Measurements from ENCODE around the gene TLNRD1.

The TLNRD1 gene

DNA sequence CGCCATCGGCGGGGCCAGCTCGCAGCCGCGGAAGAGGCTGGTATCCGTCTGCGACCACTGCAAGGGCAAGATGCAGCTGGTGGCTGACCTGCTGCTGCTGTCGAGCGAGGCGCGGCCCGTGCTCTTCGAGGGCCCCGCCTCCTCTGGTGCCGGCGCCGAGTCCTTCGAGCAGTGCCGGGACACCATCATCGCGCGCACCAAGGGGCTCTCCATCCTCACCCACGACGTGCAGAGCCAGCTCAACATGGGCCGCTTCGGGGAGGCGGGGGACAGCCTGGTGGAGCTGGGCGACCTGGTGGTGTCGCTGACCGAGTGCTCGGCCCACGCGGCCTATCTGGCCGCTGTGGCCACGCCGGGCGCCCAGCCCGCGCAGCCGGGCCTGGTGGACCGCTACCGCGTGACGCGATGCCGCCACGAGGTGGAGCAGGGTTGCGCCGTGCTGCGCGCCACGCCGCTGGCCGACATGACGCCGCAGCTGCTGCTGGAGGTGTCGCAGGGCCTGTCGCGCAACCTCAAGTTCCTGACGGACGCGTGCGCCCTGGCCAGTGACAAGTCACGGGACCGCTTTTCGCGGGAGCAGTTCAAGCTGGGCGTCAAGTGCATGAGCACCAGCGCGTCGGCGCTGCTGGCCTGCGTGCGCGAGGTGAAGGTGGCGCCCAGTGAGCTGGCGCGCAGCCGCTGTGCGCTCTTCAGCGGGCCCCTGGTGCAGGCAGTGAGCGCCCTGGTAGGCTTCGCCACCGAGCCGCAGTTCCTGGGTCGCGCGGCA, 1.8 kb downstream of the TLNRD1 start:
- no peak for DNase-seq

DNA sequence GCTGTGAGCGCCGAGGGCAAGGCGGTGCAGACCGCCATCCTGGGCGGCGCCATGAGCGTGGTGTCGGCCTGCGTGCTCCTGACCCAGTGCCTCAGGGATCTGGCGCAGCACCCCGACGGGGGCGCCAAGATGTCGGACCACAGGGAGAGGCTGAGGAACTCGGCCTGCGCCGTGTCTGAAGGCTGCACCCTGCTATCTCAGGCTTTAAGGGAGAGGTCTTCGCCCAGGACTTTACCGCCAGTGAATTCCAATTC, 2.3 kb downstream of the TLNRD1 start:
- DNase-seq: no peak

DNA sequence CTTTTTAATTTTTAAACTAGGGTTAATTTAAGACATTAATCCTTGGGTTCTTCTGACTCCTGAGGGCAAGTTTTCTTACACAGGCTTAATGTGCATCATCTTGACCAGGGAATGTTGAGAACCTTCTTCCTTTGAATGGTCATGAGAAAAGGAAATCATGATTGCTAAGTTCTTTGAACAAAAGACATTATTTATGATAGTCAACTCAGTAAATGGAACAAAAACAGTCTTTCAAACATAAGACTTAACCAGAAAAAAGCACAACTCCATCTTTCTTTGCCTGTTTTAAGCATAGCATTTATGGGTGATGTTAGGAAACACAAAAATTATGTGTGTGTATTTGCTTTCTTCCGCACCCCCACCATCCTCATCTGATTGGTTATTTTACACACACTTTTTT, 5.4 kb downstream of the TLNRD1 start:
- DNase-seq: no peak

DNA sequence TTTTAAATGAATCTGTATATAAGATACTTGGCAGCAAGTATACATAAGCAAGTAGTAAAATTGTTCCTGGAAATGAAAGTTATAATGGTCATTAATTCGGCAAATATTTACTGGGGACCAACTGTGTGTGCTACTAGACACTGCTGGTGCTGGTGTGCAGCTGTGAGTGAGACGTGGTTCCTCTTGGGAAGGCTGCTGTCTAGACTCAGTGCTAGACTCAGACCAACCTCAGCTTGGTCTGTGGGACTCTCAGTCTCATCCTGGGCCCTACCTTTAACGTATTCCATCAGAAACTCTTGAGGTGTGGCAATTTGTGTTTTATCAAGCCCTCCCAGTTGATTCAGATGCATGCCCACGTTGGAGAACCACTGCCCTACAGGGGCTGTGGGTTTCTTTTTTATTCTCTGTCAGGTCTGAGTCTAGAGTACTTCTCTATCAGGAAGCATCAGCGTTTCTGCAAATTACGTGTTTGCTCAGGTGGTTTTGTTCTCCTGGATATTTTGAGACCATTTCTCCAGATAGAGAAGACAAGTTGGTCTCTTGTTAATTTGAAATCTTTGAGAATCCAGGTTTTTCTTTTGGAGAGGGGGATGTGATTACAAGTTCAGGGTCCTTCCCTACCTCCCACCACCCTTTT, 6.8 kb downstream of the TLNRD1 start:
- DNase-seq: no peak

DNA sequence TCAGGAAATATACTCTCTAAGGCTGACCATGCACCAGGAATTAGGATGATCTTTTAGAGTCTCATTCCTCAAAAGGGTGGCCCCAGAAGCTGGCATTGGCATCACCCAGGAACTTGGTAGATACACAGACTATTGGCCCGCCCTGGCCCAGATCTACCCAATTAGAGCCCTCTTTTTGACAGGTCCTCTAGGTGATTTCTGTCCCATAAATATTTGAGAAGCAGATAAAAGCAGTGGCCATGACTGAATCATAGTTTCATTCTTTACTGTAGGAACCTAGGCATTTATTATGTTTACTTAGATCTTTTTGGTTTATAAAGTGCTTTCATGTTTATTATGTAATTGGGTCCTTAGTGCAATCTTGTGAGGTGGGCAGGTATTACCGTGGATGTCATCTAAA, 7.6 kb downstream of the TLNRD1 start:
- no peak for DNase-seq

DNA sequence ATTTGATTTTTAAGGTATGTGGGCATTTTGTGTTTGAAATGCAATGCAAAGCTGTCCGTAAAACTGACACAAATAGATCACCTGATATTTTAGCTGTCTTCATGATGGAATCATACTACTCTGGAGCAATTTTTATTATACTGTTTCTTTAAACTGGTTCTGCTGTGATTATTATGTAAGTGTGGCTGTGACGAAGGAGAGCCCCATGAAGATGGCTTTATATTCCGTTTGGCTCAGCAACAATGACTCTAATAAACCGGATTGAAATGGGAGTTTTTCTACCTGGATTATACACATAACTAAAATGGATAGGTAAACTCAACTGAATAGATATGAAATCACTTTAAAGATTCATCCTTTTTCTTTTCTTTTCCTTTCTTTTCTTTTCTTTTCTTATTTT, 9.4 kb downstream of the TLNRD1 start:
- no peak for DNase-seq

DNA sequence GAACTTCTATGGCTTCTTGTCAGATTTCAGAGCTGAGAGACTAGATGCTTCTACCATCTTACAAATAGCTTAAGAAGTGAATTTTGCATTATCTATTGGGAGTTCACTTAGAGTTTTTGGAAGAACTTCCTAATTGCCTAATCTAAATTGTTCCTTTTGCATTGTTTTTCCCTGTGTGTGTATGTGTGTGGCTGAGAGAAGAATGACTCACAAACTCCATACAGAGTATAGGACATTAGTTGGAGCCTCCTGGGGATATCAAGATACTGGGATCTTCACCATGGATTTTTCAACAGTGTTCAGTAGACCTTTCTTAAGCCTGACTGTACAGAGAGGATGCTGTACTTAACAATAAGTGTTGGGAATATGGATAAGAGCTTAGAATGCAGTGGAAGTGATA, 10.9 kb downstream of the TLNRD1 start:
- DNase-seq: no peak

DNA sequence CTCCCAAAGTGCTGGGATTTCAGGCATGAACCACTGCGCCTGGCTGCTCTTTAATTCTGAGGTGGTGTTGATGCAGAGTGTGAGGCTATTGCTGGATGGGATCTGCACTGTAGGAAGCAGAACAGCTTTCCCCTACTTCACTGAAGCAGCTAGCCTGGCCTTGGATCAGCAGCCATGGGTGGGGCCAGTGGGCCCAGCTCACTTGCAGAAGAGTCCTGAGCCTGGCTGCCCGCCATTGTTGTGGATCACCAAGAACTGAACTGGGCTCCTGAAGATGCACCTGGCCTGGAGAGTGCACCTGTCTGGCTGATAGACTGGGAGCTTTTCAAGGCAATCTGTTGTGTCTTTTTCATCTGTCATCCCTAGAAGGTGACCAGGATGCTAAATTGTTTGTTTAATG, 11.9 kb downstream of the TLNRD1 start:
- DNase-seq: no peak

DNA sequence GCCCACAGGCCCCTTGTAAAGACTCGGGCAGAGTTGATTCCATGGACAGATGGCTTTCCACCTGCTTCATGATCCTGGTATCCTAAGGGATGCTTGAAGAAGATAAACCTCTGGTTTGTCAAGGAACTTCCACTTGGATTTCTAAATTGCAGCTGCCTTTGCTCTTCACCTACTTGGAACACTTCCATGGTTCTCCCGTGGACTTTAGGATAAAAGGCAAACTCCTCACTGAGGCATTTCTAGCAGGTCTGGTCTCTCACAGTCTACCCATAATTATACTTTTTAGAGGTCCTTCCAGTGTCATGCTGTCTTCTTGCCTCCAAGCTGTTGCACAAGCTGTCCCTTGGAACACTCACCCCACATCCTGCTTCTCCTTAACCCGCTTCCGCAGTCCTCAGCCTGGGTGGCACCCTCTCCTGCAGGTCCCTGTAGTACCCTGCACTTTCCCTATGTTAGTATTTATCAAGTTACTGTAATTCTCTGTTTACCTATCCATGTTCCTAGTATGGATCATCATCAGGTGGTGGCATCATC, 12.7 kb downstream of the TLNRD1 start:
- no peak for DNase-seq

DNA sequence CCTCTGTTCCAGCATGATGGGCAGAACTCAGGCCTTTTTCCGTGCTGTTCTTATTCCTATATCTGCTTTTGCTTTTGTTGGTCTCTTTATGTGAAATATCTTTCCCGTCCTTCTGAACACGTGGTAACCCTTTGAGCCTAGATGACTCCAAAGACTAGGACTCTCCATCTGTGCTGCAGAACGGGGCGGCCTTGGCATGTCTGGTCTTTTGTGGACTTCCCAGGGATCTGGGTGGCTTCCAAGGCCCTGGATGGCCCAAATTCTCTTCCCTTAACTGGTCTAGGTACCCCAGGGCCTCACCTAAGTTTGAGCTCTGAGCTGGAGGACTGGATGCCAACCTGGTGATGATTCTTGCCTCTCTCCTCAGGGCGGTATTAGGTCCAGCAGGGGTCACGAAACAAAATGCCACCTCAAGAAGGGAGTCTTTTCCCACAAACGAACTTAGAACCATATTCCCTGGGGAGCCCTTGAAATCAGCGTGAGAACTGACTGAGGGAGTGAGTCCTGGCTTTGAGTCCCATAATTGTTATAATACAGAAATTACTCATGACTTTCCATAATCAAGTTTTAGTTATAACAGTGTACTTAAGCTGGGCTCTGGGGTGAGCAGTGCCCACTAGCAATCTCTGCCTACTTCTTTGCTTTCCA, 13.8 kb downstream of the TLNRD1 start:
- DNase-seq: no peak

DNA sequence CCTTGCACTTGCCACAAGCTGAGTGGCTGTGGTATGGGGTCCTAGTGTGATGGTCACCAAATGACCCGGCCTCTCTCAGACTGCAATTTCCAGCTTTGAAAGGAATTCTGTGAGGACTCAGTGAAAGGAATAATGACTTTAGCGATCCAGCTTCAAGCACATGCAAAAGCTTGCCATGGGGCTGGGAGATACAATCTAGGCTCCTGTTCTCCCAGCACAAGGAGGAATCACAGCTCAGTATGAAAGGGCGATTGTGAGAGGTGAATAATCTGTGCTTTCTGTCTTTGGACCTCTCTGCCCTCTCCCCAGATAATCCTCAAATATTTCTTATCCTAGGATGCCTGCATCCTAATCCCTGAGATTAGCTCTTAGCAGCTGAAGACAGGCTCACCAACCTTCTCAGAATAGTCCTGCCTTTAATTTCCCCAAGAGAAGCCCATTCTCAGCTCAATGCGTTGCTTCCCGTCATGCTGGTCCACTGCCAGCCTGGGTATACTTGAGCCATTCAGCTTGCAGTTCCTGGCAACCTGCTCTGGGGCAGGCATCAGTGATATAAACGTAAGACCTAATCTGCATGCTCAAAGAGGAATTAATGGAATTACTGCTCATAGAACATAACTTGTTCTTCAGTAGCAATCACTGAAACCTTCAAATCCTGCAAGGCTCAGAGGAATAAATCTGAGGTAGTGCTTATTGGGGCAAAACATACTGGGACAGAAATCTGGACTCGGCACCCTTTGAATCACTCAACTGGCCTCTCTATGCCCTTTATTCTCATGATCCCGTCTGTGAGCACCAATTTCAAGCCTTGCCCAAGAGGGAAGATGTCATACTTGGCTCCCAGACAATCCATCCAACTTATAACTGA, 15.1 kb downstream of the TLNRD1 start:
- DNase-seq: peak; percentile 79

DNA sequence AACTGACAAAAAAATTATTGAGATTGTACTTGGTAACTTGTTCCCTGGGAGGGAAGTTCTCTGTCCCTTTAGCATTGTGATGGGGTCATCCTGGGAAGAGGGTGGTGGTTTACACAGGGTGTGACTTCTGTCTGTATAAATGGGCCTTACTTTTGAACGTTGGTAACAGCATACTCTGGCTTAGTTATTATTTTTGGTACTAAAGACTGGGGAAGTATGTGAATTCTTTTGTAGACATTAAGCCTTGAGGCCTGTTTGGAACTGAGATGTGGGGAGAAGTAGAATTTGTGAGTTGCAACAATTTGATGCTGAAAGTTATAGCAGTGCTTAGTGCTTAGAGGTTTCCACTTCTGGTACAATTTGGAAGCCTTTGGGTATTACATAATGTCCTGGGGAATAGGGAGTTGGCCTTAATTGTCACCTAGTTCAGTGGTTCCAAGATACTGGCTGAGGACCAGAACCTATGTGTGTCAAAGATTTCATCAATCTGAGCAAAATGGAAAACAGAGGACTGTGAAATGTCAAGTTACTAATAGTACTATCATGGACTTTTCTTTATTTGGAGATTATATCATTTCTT, 15.9 kb downstream of the TLNRD1 start:
- DNase-seq: no peak

DNA sequence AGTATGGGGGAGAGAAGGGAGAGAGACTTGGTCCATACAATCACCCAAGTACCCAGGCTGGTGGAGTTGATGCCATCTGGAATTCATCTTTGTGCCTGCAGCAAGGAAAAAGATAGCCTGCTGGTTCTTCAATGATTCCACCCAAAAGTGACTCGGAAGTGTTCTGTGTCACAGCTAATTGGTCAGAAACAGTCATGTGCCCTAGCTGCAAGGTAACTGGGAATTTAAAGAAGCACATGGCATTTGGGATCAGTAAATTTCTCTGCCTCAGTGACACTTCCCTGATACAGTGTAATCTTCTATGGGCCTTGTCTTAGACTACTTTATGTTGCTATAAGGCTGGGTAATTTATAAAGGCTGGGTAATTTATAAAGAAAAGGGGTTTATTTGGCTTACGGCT, 17.5 kb downstream of the TLNRD1 start:
- no peak for DNase-seq

DNA sequence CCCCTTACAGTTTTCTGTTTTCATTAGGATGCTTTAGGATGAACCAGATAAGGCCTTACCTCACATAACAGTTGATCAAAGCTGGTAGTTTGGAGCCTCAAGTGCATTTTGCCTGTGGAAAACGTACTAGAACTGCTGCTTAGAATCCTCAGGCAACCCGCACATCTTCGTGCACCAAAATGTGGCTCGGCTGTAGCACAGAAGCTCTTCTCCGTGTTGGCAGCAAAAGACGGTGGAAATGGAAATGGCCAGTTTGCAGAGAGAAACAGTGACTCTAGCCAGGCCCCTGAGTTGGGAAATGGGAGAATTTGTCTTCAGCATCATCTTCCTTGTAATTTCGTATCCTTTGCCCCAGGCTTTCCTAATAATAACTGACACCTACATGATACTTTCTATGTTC, 20.6 kb downstream of the TLNRD1 start:
- DNase-seq: no peak

DNA sequence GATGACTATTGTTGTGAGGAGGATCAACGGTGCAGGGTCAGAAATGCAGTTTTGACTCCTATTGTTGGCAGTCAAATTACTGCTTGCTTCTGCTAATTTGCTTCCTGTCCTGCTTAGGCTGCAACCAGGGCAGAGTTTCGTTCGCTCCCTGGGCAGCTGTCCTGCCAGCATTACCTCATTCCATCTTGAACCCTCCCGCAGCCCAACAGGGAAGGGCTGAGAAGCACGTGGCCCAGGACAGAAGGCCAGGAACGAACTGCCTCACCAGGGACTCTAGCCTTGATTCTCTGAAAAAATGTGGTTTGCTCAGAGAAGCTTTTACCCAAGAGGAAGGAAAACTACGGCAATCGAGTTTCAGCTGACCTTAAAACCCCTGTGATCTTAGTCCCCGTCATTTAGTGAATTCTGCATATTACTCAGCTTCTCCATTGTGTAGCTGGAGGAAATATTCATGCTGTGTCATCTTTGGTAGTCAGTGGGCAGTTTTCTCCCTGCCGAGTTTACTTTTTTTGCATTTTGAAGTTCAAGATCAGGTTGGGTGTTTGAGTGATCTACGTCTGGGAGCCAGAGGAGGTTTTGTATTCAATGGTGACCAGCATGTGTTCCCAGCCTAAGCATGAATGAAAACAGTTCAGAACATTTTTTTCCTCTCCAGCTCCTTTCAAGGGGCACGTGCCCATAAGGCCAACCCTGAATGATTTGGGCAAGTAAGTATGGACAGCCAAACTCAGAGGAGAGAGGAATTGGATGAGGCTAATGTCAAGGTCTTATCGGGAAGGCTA, 23.0 kb downstream of the TLNRD1 start:
- peak; percentile 70 for DNase-seq

DNA sequence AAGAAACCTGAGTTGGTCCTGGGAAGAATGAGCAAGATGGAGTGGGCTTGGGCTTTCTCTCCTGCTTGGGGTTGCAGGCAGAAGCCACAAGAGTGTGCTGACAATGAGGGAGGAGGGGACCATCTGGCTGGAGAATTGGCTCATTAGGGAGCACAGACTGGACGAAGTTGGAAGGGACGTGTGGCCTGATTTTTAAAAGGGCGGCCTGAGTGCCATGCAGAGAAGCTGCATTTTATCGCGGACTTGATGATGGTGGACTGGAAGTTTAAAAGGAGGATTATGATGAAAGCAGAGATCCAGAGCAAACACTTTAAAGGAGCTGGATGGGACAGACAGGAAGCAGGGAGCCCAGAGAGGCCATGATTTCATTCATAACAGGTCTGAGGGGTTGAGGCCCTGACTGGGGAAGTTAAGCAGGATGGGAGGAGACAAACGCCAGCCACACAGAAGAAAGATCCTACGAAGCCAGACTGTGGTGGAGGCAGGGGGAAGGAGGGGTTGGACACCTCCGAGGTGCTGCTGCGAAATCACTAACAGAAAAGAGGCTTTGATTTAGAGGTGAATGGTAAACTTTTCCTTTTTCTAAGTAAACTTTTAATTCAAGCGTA, 23.6 kb downstream of the TLNRD1 start:
- DNase-seq: no peak

DNA sequence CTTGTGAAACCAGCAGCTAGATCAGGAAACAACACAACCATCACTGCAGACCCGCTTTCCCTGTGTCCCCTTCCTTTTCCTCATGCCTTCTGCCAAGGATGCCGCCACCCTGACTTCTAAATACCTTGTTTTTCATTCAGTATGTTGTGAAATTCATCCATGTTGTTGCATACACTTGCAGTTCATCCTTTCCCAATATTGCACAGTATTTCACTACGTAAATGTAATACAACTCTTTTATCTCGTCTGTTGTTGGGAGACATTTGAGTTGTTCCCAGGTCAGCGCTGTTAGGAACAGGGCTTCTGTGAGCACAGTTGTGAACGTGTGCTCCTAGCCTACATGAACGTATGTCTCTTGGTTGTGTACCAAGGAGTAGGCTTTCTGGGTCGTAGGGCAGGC, 24.2 kb downstream of the TLNRD1 start:
- no peak for DNase-seq

DNA sequence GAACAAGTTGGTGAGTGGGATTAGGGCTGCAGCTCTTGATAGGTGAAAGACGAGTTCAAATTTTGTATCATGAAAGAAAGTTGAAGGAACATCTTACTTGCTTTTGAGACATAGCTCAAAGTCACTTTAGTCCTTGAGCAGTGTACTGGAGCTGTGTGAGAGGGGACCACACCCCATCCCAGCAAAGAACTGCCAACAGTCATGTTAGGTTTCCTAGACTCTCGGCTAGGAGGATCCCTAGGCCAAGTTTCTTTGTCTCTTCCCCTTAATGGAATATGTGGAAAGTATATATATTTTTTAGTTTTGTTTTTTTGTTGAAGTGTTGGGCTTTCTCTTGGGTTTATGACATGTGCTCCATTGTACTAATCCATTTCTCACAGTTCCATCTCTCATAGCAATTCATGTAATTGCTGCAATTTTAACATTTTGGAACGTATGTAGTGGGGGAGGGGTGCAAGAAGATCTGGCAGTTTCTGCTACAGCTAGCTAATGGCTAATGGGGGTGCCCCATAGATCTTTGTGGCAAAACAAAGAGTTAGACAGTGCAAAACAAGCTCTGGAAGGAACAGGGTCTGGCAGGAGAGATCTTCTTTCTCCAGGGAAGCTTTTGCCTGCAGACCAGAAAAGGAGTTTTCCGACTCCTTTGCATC, 25.1 kb downstream of the TLNRD1 start:
- no peak for DNase-seq

DNA sequence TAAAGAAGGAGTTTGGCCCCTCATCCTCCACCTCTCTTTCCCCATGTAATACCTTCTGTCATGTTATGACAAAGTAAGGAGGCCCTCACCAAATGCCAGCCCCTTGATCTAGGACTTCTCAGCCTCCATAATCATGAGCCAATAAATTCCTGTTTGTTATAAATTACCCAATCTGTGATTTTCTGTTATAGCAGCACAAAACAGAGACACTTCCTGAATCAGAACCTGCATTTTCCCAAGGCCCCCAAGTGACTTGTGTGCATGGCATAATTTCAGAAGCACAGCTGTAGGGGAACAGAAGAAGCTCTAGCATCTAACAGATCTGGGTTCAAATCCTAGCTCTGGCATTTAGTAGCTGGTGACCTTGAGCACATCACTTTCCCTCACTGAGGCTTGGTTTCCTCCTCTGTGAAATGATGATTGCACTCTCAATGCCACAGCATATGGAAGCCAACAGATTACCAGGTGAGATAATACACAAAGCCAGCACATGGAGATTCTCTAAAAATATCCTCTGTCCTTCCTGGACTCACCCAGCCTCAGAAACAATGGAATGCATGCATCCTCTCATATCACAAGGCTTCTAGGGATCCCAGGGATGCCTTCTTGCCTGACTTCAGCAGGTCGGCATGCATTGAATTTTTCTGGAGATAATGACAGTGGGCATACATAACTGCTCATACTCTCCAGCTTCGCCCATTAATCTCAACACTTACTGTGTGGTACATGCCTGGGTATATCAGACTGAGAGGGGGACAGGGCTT, 26.3 kb downstream of the TLNRD1 start:
- no peak for DNase-seq
